Activated T-cell treated with anti-CD3 and anti-CD28 coated beads for 24 hours (primary cell): Measurements from ENCODE around the gene MAGEA2.
"Not testable (repeated sequence)": the region's sequence is repeated elsewhere in the genome, so short reads cannot be mapped to it uniquely, and the experiment has no call there.

ENCODE experiments used
- DNase-seq: peaks from one replicate; pipeline ENCODE4 v3.0.0-alpha.2; 2020; ENCODE audit warnings: low read depth

The MAGEA2 gene, protein sequence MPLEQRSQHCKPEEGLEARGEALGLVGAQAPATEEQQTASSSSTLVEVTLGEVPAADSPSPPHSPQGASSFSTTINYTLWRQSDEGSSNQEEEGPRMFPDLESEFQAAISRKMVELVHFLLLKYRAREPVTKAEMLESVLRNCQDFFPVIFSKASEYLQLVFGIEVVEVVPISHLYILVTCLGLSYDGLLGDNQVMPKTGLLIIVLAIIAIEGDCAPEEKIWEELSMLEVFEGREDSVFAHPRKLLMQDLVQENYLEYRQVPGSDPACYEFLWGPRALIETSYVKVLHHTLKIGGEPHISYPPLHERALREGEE

DNA sequence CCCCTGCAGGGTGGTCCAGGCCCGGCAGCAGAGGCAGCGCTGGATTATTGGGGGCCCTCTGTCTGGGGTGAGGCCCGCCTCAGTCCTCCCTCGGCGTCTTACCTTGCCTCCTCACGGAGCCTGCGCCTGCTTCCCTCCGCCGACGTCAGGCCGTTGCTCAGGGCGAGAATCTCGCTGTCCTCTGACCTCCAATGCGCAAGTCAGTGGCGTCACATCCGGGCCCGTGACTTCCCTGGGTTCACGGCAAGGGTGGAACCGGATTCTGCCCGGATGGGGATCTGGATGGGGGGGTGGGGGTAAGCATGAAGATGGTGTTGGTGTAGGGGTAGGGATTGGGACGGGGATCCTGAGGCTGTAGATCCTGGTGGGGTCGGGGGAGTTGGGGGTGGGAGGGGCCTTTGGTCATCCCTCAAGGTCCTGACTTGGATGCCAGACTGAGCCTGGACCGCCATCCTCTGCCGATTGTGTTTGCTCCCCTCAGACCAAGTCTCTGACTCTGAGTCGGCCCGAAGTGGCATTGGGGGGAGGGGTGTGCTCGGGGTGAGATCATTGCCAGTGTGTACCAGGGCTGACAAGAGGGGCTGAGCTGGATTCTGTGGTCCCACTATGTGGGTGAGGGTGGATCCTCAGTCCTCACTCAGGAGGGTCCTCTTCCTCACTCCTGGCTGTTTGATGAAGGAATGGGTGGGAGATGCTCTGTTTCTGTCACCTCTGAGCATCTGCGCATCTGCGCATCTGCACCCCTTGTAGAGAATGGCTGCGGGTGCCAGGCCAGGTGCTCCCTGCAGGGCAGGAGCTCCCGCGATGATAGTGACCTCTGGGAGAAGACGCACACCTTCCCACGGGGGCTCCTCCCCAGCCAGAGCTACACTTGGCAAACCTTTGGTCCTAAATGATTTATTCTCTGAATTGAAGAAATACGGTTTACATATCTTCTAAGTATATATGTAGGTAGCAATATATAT, at the start of gene MAGEA2:
MAGEA2 (minus strand) TSS at position 157 of the 965 bp plus-strand sequence. CDS start 2,479 bp downstream, outside the sequence.
- not testable (repeated sequence) for DNase-seq

DNA sequence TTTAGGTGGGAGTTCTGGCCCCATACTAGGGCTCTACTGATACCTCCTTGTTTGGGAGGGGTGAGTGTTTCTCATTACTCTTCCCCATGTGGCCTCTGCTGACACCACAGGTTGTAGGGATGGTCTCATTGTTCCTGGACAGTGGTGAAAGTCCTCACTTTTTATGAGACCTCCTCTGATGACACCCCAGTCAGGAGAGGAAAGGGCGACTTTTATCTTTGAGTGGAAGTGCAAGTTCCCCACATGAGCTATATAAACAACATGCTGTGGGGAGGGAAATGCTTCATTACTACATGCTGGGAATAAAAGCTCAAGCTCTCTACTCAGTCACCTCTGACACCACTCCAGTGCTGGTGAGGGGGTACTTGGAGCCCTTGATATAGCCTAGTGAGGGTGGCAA, 45.3 kb upstream of the MAGEA2 start:
- DNase-seq = no peak

DNA sequence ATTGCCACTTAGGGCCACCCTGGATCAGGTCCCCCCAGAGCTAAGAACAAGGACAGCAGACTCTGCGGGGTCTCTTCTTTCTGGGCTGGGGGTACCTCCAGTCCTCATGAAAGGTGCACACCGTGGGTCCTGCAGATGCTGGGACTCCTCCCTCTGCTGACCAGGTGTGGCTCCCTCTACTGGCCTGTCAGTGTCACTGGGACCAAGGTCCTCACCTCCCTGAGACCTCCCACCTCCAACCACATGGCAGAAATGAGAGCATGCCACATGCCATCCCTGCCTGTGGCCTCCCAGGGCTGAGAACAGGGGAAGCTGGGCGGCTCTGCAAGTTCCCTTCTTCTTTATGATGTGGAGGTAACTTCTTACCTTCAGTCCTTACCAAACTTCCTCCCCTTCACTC, 33.4 kb upstream of the MAGEA2 start:
- DNase-seq = not testable (repeated sequence)

DNA sequence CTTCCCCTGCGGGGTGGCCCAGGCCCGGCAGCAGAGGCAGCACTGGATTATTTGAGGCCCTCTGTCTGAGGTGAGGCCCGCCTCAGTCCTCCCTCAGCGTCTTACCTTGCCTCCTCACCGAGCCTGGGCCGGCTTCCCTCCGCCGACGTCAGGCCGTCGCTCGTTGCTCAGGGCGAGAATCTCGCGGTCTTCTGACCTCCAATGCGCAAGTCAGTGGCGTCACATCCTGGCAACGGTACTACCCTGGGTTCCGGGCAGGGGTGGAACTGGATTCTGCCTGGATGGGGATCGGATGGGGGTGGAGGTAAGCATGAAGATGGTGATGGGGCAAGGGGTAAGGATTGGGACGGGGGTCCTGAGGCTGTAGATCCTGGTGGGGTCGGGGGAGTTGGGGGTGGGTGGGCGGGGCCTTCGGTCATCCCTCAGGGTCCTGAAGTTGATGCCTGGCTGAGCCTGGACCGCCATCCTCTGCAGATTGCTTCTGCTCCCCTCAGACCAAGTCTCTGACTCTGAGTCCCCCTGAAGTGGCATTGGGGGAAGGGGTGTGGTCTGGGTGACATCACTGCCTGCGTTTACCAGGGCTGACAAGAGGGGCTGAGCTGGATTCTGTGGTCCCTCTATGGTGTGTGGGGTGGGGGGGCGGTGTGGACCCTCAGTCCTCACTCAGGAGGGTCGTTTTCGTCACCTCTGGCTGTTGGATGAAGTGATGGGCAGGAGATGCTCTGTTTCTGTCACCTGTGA, 16.1 kb upstream of the MAGEA2 start, which contains the start of gene MAGEA6:
MAGEA6 (minus strand) TSS at position 141 of the 741 bp plus-strand sequence. CDS start 2,039 bp downstream, outside the sequence.
- not testable (repeated sequence) for DNase-seq

DNA sequence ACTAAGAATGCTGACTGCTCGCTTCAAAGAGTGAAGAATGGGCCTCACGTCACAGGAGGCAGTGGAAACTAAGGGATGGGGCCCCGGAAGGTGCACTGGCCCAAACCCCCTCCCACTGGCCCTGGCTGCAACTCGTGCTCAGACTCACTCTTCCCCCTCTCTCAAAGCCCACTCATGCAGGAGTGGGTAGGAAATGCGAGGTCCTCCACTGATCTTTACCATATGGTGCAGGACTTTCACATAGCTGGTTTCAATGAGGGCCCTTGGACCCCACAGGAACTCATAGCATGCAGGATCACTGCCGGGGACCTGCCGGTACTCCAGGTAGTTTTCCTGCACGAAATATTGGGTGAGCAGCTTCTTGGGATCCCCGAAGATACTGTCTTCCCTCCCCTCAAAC, 12.9 kb upstream of the MAGEA2 start:
- not testable (repeated sequence) for DNase-seq

DNA sequence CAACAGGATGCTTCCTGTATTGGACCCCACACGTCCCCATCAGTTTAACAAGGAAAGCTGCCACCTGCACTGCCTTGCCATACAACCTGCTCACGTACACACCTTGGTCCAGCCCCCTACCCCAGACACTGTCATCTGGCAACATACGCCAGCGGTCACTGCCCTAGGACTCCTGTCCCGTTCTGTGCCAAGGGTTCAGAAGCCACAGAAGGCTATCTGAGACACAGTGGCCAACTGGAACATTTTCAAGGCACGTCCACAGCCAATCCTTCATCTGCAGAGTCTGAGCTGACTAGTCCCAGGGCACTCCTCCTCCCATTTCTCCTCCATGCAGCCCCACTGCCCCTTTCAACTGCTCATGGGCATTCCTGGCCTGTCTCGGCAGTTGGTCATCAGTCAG, 7.9 kb upstream of the MAGEA2 start:
- not testable (repeated sequence) for DNase-seq

DNA sequence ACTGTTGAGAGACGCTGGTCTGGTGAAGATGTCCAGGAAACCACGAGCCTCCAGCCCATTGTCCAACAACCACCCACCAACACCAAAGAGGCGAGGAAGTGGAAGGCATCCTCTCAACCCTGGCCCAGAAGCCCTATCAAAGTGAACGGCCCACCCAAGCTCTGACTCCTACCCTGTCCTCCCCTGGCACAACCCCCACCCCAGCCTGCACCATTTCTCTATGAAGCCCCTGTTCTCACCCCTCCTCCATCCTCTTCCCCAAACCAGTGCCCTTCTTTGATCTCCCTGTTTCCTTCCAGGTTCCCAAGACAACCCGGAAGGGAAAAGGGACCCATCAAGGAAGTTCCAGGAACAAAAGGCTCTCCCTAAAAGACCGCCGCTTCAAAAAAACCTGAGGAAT, 5.9 kb upstream of the MAGEA2 start:
- not testable (repeated sequence) for DNase-seq

DNA sequence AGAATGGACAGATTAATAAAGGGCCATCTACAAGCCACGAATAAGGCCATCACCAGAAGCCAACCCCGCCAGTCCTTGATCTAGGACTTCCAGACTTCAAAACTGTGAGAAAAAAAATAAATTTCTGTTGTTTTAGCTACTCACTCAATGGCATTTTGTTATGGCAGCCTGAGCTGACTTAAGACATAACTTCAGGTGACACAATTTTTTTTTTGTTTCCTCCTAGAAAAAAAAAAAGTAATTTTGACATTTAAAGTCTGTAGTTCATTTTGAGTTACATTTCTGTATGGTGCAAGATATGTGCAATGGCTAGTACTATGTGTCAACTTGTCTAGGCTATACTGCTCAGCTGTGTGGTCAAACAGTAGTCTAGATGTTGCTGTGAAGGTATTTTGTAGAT, 5.3 kb upstream of the MAGEA2 start, which contains the start of gene CSAG3:
CSAG3 (plus strand) TSS at position 301 of the 400 bp plus-strand sequence.
- not testable (repeated sequence) for DNase-seq

DNA sequence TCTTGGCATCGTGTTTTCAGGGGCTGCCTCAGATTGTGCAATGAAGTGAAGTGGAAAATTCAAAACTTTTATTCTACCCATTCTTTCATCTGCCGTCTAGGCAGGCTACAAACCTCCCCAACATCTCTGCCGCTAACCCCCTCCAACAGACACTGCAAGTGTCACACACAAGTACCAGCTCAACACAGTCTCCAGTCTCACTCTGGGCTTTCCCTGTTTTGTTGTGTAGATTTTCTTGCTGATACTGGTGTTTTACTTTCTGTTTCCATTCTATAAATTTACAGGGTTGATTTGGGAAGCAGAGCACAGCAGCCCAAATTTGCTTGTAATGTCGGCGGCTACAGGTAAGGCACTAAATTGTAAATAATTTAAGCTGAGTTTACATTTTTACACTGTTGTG, 1.2 kb upstream of the MAGEA2 start:
- DNase-seq = not testable (repeated sequence)

DNA sequence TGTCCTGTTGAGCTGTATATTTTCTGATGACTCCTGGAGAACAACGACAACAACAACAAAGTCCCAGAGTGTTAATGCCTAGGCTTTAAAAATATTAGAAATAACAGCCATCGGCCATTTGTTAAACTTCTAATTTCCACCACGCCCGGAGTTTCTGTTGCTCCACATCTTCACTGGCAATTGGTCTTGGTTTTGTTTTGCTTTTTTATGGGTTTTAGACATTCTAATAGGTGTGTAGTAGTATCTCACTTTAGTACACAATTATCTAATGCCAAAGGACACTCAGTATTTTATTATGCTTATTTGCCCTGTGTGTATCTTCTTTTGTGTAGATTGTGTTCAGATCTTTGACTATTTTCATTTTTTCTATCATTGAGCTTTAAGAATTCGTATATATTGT, 15.1 kb downstream of the MAGEA2 start:
- DNase-seq = no peak

DNA sequence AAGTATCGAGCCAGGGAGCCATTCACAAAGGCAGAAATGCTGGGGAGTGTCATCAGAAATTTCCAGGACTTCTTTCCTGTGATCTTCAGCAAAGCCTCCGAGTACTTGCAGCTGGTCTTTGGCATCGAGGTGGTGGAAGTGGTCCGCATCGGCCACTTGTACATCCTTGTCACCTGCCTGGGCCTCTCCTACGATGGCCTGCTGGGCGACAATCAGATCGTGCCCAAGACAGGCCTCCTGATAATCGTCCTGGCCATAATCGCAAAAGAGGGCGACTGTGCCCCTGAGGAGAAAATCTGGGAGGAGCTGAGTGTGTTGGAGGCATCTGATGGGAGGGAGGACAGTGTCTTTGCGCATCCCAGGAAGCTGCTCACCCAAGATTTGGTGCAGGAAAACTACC, 17.1 kb downstream of the MAGEA2 start:
- not testable (repeated sequence) for DNase-seq

DNA sequence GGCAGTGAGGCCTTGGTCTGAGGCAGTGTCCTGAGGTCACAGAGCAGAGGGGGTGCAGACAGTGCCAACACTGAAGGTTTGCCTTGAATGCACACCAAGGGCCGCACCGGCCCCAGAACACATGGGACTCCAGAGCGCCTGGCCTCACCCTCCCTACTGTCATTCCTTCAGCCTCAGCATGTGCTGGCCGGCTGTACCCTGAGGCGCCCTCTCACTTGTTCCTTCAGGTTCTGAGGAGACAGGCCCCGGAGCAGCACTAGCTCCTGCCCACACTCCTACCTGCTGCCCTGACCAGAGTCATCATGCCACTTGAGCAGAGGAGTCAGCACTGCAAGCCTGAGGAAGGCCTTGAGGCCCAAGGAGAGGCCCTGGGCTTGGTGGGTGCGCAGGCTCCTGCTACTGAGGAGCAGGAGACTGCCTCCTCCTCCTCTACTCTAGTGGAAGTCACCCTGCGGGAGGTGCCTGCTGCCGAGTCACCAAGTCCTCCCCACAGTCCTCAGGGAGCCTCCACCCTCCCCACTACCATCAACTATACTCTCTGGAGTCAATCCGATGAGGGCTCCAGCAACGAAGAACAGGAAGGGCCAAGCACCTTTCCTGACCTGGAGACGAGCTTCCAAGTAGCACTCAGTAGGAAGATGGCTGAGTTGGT, 17.7 kb downstream of the MAGEA2 start:
- no peak for DNase-seq

DNA sequence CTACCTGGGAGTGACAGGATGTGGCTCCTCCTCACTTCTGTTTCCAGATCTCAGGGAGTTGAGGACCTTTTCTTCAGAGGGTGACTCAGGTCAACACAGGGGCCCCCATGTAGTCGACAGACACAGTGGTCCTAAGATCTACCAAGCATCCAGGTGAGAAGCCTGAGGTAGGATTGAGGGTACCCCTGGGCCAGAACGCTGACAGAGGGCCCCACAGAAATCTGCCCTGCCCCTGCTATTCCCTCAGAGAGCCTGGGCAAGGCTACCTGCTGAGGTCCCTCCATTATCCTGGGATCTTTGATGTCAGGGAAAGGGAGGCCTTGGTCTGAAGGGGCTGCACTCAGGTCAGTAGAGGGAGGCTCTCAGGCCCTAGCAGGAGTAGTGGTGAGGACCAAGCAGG, 18.5 kb downstream of the MAGEA2 start:
- no peak for DNase-seq

DNA sequence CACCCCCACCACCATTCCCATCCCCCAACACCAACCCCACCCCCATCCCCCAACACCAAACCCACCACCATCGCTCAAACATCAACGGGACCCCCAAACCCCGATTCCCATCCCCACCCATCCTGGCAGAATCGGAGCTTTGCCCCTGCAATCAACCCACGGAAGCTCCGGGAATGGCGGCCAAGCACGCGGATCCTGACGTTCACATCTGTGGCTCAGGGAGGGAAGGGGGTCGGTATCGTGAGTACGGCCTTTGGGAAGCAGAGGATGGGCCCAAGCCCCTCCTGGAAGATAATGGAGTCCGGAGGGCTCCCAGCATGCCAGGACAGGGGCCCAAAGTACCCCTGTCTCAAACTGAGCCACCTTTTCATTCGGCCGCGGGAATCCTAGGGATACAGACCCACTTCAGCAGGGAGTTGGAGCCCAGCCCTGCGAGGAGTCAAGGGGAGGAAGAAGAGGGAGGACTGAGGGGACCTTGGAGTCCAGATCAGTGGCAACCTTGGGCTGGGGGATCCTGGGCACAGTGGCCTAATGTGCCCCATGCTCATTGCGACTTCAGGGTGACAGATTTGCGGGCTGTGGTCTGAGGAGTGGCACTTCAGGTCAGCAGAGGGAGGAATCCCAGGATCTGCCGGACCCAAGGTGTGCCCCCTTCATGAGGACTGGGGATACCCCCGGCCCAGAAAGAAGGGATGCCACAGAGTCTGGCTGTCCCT, 19.3 kb downstream of the MAGEA2 start:
- not testable (repeated sequence) for DNase-seq

DNA sequence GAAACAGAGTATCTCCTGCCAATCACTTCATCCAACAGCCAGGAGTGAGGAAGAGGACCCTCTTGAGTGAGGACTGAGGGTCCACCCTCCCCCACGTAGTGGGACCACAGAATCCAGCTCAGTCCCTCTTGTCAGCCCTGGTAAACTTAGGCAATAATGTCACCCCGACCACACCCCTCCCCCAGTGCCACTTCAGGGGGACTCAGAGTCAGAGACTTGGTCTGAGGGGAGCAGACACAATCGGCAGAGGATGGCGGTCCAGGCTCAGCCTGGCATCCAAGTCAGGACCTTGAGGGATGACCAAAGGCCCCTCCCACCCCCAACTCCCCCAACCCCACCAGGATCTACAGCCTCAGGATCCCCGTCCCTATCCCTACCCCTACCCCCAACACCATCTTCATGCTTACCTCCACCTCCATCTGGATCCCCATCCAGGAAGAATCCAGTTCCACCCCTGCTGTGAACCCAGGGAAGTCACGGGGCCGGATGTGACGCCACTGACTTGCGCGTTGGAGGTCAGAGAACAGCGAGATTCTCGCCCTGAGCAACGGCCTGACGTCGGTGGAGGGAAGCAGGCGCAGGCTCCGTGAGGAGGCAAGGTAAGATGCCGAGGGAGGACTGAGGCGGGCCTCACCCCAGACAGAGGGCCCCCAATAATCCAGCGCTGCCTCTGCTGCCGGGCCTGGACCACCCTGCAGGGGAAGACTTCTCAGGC, 20.2 kb downstream of the MAGEA2 start, which contains the start of the genes CSAG1 and MAGEA12:
CSAG1 (minus strand) TSS at position 461 of the 715 bp plus-strand sequence. CDS start 1,261 bp downstream, outside the sequence.
MAGEA12 (plus strand) TSS at position 497 of the 715 bp plus-strand sequence. CDS start 2,405 bp downstream, outside the sequence.
- no peak for DNase-seq

DNA sequence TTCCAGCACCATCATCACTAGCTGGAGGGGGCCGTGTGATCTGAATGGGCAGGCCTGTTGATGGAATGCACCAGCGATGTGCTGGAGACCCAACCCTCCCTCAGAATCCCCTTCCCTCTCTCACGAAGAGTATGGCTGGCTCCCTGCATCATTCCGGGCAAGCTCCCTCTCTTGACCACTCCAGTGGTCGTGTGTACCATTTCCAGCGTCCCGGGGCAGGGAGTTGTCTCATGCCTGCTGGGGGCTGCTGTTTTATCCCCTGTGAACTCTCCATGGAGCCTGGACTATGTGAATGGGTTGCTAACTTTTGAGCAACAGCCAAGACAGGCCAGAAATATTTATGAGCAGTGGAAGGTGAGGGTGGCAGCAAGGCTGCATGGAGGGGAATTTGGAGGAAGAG, 28.2 kb downstream of the MAGEA2 start:
- no peak for DNase-seq

DNA sequence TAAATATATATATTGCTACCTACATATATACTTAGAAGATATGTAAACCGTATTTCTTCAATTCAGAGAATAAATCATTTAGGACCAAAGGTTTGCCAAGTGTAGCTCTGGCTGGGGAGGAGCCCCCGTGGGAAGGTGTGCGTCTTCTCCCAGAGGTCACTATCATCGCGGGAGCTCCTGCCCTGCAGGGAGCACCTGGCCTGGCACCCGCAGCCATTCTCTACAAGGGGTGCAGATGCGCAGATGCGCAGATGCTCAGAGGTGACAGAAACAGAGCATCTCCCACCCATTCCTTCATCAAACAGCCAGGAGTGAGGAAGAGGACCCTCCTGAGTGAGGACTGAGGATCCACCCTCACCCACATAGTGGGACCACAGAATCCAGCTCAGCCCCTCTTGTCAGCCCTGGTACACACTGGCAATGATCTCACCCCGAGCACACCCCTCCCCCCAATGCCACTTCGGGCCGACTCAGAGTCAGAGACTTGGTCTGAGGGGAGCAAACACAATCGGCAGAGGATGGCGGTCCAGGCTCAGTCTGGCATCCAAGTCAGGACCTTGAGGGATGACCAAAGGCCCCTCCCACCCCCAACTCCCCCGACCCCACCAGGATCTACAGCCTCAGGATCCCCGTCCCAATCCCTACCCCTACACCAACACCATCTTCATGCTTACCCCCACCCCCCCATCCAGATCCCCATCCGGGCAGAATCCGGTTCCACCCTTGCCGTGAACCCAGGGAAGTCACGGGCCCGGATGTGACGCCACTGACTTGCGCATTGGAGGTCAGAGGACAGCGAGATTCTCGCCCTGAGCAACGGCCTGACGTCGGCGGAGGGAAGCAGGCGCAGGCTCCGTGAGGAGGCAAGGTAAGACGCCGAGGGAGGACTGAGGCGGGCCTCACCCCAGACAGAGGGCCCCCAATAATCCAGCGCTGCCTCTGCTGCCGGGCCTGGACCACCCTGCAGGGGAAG, 39.5 kb downstream of the MAGEA2 start, which contains the start of gene MAGEA2B:
MAGEA2B (plus strand) TSS at position 814 of the 973 bp plus-strand sequence. CDS start 2,479 bp downstream, outside the sequence.
- not testable (repeated sequence) for DNase-seq

DNA sequence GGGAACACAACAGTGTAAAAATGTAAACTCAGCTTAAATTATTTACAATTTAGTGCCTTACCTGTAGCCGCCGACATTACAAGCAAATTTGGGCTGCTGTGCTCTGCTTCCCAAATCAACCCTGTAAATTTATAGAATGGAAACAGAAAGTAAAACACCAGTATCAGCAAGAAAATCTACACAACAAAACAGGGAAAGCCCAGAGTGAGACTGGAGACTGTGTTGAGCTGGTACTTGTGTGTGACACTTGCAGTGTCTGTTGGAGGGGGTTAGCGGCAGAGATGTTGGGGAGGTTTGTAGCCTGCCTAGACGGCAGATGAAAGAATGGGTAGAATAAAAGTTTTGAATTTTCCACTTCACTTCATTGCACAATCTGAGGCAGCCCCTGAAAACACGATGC, 40.4 kb downstream of the MAGEA2 start:
- DNase-seq = not testable (repeated sequence)
